HepG2 (cell line): ENCODE measurements around the gene RNASE4. TPM values are rescaled to one million over a fixed set of nuclear protein-coding genes. Genes with fewer than 3 reads are reported as not detected.

Experiments used
- CCDC6 ChIP-seq: sonication (generic); formaldehyde crosslinking; IDR thresholded peaks from 2 replicates; pipeline ENCODE4 v1.8.1; 2022; ENCODE audit warnings: mild to moderate bottlenecking, missing genetic modification reagents, moderate library complexity
- DNMT3B ChIP-seq: conservative IDR thresholded peaks from 2 replicates; pipeline ENCODE4 v1.6.1; 2016; ENCODE audit warnings: missing biosample characterization, control low read depth
- EP300 ChIP-seq, 3 experiments: sonication (generic) in 1 of 3; formaldehyde crosslinking in 1 of 3; IDR thresholded peaks; 2 replicates each; pipeline versions ENCODE4 v1.5.1 to v1.6.1; 2011 to 2020; ENCODE audit warnings: low read depth in 2 of 3, low read length in 2 of 3, borderline replicate concordance in 1 of 3, improper control_type of control experiment in 1 of 3, mild to moderate bottlenecking in 1 of 3, missing genetic modification reagents in 1 of 3, moderate library complexity in 1 of 3
- FIP1L1 ChIP-seq: fragments of 200-400 bp; formaldehyde crosslinking; IDR thresholded peaks from 2 replicates; pipeline ENCODE4 v1.6.1; 2018; ENCODE audit warnings: low read depth, mild to moderate bottlenecking, low read length, moderate library complexity, borderline replicate concordance; ENCODE audit not compliant: insufficient read depth
- FOXM1 ChIP-seq: sonication (generic); formaldehyde crosslinking; IDR thresholded peaks from 2 replicates; pipeline ENCODE4 v1.5.0; 2020; ENCODE audit warnings: missing genetic modification reagents
- HOXD1 ChIP-seq: sonication (generic); formaldehyde crosslinking; IDR thresholded peaks from 2 replicates; pipeline ENCODE4 v1.5.0; 2020; ENCODE audit warnings: missing genetic modification reagents
- NR3C1 ChIP-seq: sonication (generic); formaldehyde crosslinking; IDR thresholded peaks from 2 replicates; pipeline ENCODE4 v1.4.0; 2020; ENCODE audit warnings: missing genetic modification reagents
- SOX13 ChIP-seq, 3 experiments: fragments of 450-650 bp in 1 of 3; sonication (generic) in 1 of 3; formaldehyde crosslinking in 1 of 3; IDR thresholded peaks in 2 of 3; conservative IDR thresholded peaks in 1 of 3; 2 replicates each; pipeline versions ENCODE4 v1.5.0 to v1.6.1; 2016 to 2020; ENCODE audit warnings: antibody characterized with exemption in 1 of 3, mild to moderate bottlenecking in 1 of 3, missing compliant biosample characterization in 1 of 3, missing genetic modification reagents in 1 of 3, moderate library complexity in 1 of 3
- SPEN ChIP-seq: sonication (generic); formaldehyde crosslinking; IDR thresholded peaks from 2 replicates; pipeline ENCODE4 v1.5.1; 2020; ENCODE audit warnings: low read depth, mild to moderate bottlenecking, missing genetic modification reagents
- ZFP36L1 ChIP-seq: sonication (generic); formaldehyde crosslinking; IDR thresholded peaks from 2 replicates; pipeline ENCODE4 v1.8.0; 2022; ENCODE audit warnings: mild to moderate bottlenecking, missing genetic modification reagents, moderate library complexity
- ZNF670 ChIP-seq: sonication (generic); formaldehyde crosslinking; IDR thresholded peaks from 2 replicates; pipeline ENCODE4 v1.8.0; 2022; ENCODE audit warnings: mild to moderate bottlenecking, missing genetic modification reagents, borderline replicate concordance
- ZNF703 ChIP-seq: sonication (generic); formaldehyde crosslinking; IDR thresholded peaks from 2 replicates; pipeline ENCODE4 v1.5.1; 2020; ENCODE audit warnings: missing genetic modification reagents, mild to moderate bottlenecking, moderate library complexity, borderline replicate concordance
- polyA plus RNA-seq, 8 experiments: library from polyadenylated mRNA; depleted of rRNA in 3 of 8; stranded (reverse) in 7 of 8; unstranded in 1 of 8; fragments of >200 nt; fragmentation: Illumina TruSeq in 4 of 8; extraction: Trizol in 4 of 8; gene quantifications; 2 replicates each; pipeline versions ENCODE4 v1.2.1 to v1.2.3, GENCODE V29; 2011 to 2016; ENCODE audit warnings: low read depth in 4 of 8, missing spikeins in 1 of 8, mixed read lengths in 1 of 8; ENCODE audit not compliant: insufficient read depth in 1 of 8
- total RNA-seq, 5 experiments: library from RNA; depleted of rRNA; stranded (reverse); fragments of >200 nt; fragmentation: Illumina TruSeq; extraction: Trizol; gene quantifications; 2 replicates each; pipeline ENCODE4 v1.2.3, GENCODE V29; 2016; ENCODE audit warnings: low read depth in 1 of 5
- TF ChIP-seq, protein P1 (sequence below): IDR thresholded peaks from 2 replicates; pipeline ENCODE4 v1.4.0; 2020; ENCODE audit warnings: mild to moderate bottlenecking, missing genetic modification reagents
- TF ChIP-seq, protein P2 (sequence below): sonication (generic); formaldehyde crosslinking; IDR thresholded peaks from 2 replicates; pipeline ENCODE4 v1.4.0; 2020; ENCODE audit warnings: missing genetic modification reagents
- TF ChIP-seq, protein P3 (sequence below): sonication (generic); formaldehyde crosslinking; conservative IDR thresholded peaks from 2 replicates; pipeline ENCODE4 v1.8.1; 2023; ENCODE audit warnings: missing genetic modification reagents
- TF ChIP-seq, protein P4 (sequence below): sonication (generic); formaldehyde crosslinking; IDR thresholded peaks from 2 replicates; pipeline ENCODE4 v1.4.0; 2020; ENCODE audit warnings: low read depth, missing genetic modification reagents

Gene RNASE4
- total and polyA plus RNA-seq, 2 of the 13 experiments (the other 11 are each of a cell fraction or from before 2014, with no cell fraction given) = 109 to 983 TPM

DNA sequence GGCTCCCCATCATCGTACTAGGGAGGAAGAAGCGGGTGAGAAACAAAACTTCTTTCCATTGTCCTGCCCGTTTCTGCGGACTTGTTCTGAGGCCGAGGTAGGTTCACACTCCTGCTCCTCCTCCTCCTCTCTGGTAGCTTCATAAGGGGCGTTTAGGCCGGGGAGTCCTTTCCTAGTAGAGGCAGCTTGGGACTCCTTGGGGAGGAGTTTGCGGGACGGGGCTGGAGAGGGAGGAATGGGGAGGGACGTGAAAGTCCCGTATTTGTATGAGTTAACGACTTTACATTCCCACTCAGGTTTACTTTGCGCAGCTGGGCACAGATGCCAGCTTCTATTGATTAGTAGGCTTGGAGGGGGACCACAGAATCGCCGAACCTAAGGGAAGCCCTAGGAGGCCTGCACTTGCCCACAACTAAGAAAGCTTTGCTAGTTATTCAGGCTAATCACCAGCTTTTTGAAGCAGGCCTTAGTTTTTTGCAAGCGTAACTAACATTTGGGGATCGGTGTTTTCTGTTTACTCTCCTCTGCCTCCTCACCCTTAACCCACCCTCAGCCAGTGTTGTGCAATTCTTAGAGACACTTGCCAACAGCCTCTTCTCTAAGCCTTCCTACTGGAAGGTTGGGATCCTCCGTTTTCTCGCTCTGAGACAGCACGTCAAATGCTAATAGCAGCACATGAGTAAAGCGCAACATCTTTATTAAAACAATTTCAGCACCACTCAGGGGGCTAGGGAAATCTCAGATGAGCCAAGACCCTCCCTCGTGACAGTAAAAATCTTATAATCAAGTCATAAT is 499 bp downstream of the RNASE4 start (continued):
- TF ChIP-seq SOX13 (IDR thresholded peaks at IDR 0.05) (no peak), SOX13 (CRISPR knock-in tag; conservative IDR thresholded peaks at IDR 0.05 in 1 of 2, IDR thresholded peaks at IDR 0.05 in 1 of 2) (peak in 1 of 2 experiments; percentile 37; a peak in 1 of 4 replicates), CCDC6 (0 out of 2 replicates have a peak, but pooled peaks have one; percentile 2), NR3C1 (CRISPR knock-in tag) (no peak), ZNF703 (peak; percentile 27; the same call in 1 of the 2 replicates), ZNF670 (CRISPR knock-in tag) (peak; percentile 56; the same call in 1 of the 2 replicates), FOXM1 (CRISPR knock-in tag) (no peak), EP300 (IDR thresholded peaks at IDR 0.05; ENCODE audit: low read depth in 2 of 2, low read length in 2 of 2) (0 out of 4 replicates have a peak, but pooled peaks of 1 of the 2 experiments have one; percentile 4), EP300 (CRISPR knock-in tag; IDR thresholded peaks at IDR 0.05; ENCODE audit: borderline replicate concordance) (no peak), FIP1L1 (no peak; the same call in 1 of the 2 replicates), HOXD1 (no peak), SPEN (CRISPR knock-in tag) (no peak; the same call in 1 of the 2 replicates), ZFP36L1 (CRISPR knock-in tag) (peak; percentile 39), DNMT3B (CRISPR knock-in tag) (peak; percentile 51; the same call in 1 of the 2 replicates)
- TF ChIP-seq, protein P1, sequence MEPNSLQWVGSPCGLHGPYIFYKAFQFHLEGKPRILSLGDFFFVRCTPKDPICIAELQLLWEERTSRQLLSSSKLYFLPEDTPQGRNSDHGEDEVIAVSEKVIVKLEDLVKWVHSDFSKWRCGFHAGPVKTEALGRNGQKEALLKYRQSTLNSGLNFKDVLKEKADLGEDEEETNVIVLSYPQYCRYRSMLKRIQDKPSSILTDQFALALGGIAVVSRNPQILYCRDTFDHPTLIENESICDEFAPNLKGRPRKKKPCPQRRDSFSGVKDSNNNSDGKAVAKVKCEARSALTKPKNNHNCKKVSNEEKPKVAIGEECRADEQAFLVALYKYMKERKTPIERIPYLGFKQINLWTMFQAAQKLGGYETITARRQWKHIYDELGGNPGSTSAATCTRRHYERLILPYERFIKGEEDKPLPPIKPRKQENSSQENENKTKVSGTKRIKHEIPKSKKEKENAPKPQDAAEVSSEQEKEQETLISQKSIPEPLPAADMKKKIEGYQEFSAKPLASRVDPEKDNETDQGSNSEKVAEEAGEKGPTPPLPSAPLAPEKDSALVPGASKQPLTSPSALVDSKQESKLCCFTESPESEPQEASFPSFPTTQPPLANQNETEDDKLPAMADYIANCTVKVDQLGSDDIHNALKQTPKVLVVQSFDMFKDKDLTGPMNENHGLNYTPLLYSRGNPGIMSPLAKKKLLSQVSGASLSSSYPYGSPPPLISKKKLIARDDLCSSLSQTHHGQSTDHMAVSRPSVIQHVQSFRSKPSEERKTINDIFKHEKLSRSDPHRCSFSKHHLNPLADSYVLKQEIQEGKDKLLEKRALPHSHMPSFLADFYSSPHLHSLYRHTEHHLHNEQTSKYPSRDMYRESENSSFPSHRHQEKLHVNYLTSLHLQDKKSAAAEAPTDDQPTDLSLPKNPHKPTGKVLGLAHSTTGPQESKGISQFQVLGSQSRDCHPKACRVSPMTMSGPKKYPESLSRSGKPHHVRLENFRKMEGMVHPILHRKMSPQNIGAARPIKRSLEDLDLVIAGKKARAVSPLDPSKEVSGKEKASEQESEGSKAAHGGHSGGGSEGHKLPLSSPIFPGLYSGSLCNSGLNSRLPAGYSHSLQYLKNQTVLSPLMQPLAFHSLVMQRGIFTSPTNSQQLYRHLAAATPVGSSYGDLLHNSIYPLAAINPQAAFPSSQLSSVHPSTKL (CRISPR knock-in tag) = peak; percentile 43; the same call in 1 of the 2 replicates
- TF ChIP-seq, protein P2, sequence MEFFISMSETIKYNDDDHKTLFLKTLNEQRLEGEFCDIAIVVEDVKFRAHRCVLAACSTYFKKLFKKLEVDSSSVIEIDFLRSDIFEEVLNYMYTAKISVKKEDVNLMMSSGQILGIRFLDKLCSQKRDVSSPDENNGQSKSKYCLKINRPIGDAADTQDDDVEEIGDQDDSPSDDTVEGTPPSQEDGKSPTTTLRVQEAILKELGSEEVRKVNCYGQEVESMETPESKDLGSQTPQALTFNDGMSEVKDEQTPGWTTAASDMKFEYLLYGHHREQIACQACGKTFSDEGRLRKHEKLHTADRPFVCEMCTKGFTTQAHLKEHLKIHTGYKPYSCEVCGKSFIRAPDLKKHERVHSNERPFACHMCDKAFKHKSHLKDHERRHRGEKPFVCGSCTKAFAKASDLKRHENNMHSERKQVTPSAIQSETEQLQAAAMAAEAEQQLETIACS = no peak
- TF ChIP-seq, protein P3, sequence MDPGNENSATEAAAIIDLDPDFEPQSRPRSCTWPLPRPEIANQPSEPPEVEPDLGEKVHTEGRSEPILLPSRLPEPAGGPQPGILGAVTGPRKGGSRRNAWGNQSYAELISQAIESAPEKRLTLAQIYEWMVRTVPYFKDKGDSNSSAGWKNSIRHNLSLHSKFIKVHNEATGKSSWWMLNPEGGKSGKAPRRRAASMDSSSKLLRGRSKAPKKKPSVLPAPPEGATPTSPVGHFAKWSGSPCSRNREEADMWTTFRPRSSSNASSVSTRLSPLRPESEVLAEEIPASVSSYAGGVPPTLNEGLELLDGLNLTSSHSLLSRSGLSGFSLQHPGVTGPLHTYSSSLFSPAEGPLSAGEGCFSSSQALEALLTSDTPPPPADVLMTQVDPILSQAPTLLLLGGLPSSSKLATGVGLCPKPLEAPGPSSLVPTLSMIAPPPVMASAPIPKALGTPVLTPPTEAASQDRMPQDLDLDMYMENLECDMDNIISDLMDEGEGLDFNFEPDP = 0 out of 2 replicates have a peak, but pooled peaks have one; percentile 77
- TF ChIP-seq, protein P4, sequence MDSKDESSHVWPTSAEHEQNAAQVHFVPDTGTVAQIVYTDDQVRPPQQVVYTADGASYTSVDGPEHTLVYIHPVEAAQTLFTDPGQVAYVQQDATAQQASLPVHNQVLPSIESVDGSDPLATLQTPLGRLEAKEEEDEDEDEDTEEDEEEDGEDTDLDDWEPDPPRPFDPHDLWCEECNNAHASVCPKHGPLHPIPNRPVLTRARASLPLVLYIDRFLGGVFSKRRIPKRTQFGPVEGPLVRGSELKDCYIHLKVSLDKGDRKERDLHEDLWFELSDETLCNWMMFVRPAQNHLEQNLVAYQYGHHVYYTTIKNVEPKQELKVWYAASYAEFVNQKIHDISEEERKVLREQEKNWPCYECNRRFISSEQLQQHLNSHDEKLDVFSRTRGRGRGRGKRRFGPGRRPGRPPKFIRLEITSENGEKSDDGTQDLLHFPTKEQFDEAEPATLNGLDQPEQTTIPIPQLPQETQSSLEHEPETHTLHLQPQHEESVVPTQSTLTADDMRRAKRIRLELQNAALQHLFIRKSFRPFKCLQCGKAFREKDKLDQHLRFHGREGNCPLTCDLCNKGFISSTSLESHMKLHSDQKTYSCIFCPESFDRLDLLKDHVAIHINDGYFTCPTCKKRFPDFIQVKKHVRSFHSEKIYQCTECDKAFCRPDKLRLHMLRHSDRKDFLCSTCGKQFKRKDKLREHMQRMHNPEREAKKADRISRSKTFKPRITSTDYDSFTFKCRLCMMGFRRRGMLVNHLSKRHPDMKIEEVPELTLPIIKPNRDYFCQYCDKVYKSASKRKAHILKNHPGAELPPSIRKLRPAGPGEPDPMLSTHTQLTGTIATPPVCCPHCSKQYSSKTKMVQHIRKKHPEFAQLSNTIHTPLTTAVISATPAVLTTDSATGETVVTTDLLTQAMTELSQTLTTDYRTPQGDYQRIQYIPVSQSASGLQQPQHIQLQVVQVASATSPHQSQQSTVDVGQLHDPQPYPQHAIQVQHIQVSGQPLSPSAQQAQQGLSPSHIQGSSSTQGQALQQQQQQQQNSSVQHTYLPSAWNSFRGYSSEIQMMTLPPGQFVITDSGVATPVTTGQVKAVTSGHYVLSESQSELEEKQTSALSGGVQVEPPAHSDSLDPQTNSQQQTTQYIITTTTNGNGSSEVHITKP (CRISPR knock-in tag) = no peak
